Progenitor cell of endocrine pancreas (in vitro differentiated cells): Measurements from ENCODE around the gene ANKRD18B. TPM values are rescaled to one million over a fixed set of nuclear protein-coding genes. Genes with fewer than 3 reads are reported as not detected.
"Not testable (repeated sequence)": the region's sequence is repeated elsewhere in the genome, so short reads cannot be mapped to it uniquely, and the experiment has no call there.

Source experiments
- DNase-seq: peaks from one replicate; pipeline ENCODE4 v3.0.0; 2021; ENCODE audit warnings: low spot score; ENCODE audit not compliant: unreplicated experiment
- H3K27ac Mint-ChIP-seq: 2 replicates; pipeline ENCODE4 v1.8.0; 2021; ENCODE audit warnings: mild to moderate bottlenecking, moderate library complexity, mixed read lengths
- H3K27me3 Mint-ChIP-seq: 2 replicates; pipeline ENCODE4 v1.8.0; 2021; ENCODE audit warnings: mixed read lengths
- H3K36me3 Mint-ChIP-seq: 2 replicates; pipeline ENCODE4 v1.8.0; 2022; ENCODE audit warnings: mixed read lengths; ENCODE audit not compliant: insufficient read depth
- H3K4me1 Mint-ChIP-seq: 2 replicates; pipeline ENCODE4 v1.8.0; 2021; ENCODE audit warnings: low read depth, mixed read lengths
- H3K4me3 Mint-ChIP-seq: 2 replicates; pipeline ENCODE4 v1.8.0; 2021; ENCODE audit warnings: low read depth, mild to moderate bottlenecking, moderate library complexity, mixed read lengths
- H3K9me3 Mint-ChIP-seq: 2 replicates; pipeline ENCODE4 v1.8.0; 2021; ENCODE audit warnings: low read depth, mixed read lengths
- total RNA-seq: library from RNA; stranded (reverse); gene quantifications from 2 replicates; pipeline ENCODE4 v1.2.1, GENCODE V29; 2021
- TF ChIP-seq, protein P1 (sequence below): fragments of 200-600 bp; sonication (generic); IDR thresholded peaks from one replicate; pipeline ENCODE4 v1.5.0; 2021; ENCODE audit warnings: antibody characterized with exemption, mild to moderate bottlenecking; ENCODE audit not compliant: unreplicated experiment

The ANKRD18B gene
- total RNA-seq, 1 donor from 2014 or later, result 2.3 TPM

DNA sequence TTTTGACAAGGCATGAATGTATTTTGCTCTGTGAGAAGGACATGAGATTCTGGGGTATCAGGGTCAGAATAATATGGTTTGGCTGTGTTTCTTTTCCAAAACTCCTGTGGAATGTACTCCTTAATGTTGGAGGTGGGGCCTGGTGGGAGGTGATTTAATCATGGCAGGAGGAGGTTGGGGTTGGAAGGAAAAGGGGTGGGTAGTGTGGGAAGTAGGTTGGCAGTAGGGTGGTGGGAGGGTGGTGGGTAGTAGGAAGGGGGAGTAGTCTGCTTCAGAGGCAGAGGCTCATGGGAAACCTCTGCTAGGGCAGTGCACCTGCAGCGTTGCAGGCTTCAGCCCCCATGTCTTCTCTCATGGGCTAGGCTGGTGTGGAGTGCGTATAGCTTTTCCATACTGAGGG lies 72.9 kb downstream of the ANKRD18B start:
- DNase-seq, H3K4me1 Mint-ChIP-seq, H3K36me3 Mint-ChIP-seq, H3K9me3 Mint-ChIP-seq, H3K4me3 Mint-ChIP-seq, H3K27ac Mint-ChIP-seq: not testable (repeated sequence)
- H3K27me3 Mint-ChIP-seq, result peaks cover 12% of the 10 kb centered on the region

DNA sequence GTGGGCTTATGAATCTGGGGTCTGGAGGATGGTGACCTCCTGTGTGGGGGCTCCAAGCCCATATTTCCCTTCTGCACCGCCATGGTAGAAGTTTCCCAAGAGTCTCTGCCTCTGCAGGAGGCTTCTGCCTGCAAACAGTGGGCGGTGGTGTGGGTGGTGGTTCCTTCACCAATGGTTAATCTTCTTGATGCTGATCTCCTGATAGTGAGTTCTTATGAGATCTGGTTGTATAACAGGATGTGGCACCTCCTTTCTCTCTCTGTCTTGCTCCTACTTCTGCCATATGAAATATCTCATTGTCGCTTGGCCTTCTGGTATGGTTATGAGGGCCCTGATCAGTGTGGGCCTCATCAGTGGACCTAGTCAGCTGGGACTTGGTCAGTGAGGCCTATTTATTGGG lies 73.3 kb downstream of the ANKRD18B start:
- not testable (repeated sequence) for H3K27ac Mint-ChIP-seq, H3K9me3 Mint-ChIP-seq, H3K36me3 Mint-ChIP-seq, DNase-seq, H3K4me1 Mint-ChIP-seq, H3K4me3 Mint-ChIP-seq
- H3K27me3 Mint-ChIP-seq, result peaks cover 12% of the 10 kb centered on the region

DNA sequence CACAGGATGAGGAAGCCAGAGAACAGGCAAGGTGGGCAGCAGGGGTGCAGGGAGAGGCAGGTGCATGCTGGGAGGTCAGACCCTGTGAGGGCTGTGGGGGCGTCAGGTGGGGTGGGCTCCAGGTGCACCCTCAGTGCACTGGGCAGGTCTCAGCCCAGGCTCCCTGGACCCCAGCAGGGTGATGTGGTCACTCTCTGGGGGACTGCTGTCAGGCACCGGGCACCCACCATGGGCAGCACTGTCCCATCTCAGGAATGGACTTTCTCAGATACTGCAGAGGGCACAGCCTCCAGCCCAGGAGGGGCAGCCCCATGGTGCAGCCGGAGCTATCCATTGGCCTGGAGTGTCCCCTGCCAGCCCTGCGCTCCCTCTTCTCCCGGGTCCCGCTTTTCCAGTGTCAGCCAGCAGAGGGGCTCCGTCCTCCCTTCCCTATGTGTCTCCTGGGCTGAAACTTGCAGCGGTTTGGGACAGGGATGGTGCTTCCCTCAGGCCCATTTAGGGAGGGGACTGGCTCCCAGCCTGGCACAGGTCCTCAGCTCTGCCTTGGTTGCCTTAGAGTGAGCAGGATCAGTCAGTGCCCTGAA lies 74.8 kb downstream of the ANKRD18B start:
- H3K9me3 Mint-ChIP-seq, H3K27ac Mint-ChIP-seq, DNase-seq, H3K27me3 Mint-ChIP-seq, H3K36me3 Mint-ChIP-seq, H3K4me3 Mint-ChIP-seq, H3K4me1 Mint-ChIP-seq: not testable (repeated sequence)

- not testable (repeated sequence) for H3K4me3 Mint-ChIP-seq, DNase-seq, H3K9me3 Mint-ChIP-seq, H3K27ac Mint-ChIP-seq, H3K4me1 Mint-ChIP-seq, H3K27me3 Mint-ChIP-seq, H3K36me3 Mint-ChIP-seq
Observed at GRCh38 chr9:33600911-33601310, 76.9 kb downstream of the ANKRD18B start.

GRCh38 chr9:33604249-33604648 lies 80.2 kb downstream of the ANKRD18B start:
- not testable (repeated sequence) for H3K27me3 Mint-ChIP-seq, DNase-seq, H3K27ac Mint-ChIP-seq, H3K4me3 Mint-ChIP-seq, H3K9me3 Mint-ChIP-seq, H3K36me3 Mint-ChIP-seq, H3K4me1 Mint-ChIP-seq
- TF ChIP-seq, protein P1, sequence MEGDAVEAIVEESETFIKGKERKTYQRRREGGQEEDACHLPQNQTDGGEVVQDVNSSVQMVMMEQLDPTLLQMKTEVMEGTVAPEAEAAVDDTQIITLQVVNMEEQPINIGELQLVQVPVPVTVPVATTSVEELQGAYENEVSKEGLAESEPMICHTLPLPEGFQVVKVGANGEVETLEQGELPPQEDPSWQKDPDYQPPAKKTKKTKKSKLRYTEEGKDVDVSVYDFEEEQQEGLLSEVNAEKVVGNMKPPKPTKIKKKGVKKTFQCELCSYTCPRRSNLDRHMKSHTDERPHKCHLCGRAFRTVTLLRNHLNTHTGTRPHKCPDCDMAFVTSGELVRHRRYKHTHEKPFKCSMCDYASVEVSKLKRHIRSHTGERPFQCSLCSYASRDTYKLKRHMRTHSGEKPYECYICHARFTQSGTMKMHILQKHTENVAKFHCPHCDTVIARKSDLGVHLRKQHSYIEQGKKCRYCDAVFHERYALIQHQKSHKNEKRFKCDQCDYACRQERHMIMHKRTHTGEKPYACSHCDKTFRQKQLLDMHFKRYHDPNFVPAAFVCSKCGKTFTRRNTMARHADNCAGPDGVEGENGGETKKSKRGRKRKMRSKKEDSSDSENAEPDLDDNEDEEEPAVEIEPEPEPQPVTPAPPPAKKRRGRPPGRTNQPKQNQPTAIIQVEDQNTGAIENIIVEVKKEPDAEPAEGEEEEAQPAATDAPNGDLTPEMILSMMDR, result peak; percentile 37

DNA sequence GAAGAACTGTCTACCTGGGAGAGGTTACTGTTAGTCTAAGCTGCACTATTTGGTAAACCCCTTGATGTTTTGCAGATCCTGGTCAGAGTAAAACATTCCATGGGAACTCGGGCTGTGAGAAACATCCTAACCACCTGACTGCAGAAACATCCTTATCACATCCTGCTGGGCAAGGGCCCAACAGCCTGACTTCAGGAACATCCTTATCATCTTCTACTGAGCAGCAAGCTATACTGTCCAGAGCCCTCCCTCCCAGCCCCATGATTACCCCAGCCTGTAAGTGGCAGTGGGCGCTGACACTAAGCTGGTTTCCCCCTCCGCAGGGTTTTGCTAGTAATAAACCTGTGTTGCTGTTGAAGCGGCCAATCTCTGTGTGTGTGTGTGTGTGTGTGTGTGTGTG lies 80.9 kb downstream of the ANKRD18B start:
- H3K27ac Mint-ChIP-seq, DNase-seq, H3K27me3 Mint-ChIP-seq, H3K4me1 Mint-ChIP-seq, H3K4me3 Mint-ChIP-seq, H3K9me3 Mint-ChIP-seq, H3K36me3 Mint-ChIP-seq: not testable (repeated sequence)

GRCh38 chr9:33611358-33611757 lies 87.3 kb downstream of the ANKRD18B start:
- H3K4me1 Mint-ChIP-seq, result no peaks in the 10 kb centered on the region
- DNase-seq, result no peak
- TF ChIP-seq, protein P1, result no peak
- peaks cover 19% of the 10 kb centered on the region for H3K27me3 Mint-ChIP-seq
- no peaks in the 10 kb centered on the region for H3K9me3 Mint-ChIP-seq
- no peak overlapping the region for H3K4me3 Mint-ChIP-seq
- no peaks in the 10 kb centered on the region for H3K36me3 Mint-ChIP-seq
- H3K27ac Mint-ChIP-seq, result no peak overlapping the region

DNA sequence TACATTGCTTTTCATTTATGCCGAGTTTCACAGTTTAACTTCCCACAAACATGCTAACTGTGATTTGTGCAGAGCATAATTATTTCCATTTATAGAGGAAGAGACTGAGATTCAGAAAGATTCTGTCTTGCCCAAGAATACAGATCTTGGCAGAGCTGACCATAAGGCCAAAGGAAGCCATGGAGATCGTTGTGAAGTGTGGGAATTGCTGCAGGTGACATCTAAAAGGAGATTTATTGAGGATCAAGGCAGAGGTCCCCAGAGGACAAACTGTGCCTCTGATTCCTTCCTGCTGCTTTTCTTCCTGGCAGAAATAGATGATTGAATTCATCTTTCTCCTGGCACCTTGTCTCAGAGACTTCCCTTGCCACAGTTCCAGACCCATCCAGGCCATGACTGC lies 88.4 kb downstream of the ANKRD18B start:
- H3K36me3 Mint-ChIP-seq, H3K9me3 Mint-ChIP-seq, H3K27ac Mint-ChIP-seq, DNase-seq, H3K4me1 Mint-ChIP-seq, H3K4me3 Mint-ChIP-seq: not testable (repeated sequence)
- H3K27me3 Mint-ChIP-seq, result peaks cover 19% of the 10 kb centered on the region
